Gastrocnemius medialis (tissue), 4 donors: ENCODE data around the gene RASL11B. TPM values are rescaled to one million over a fixed set of nuclear protein-coding genes. Genes with fewer than 3 reads are reported as not detected.
A peak's percentile ranks its signal among the peaks of the same experiment; 100 is the strongest.

Source experiments
- ATAC-seq, 2 donors: fragments of 150-250 bp; one replicate each; pipeline ENCODE4 v1.9.1; 2016
- DNase-seq, 2 donors: peaks; one replicate each; pipeline ENCODE4 v3.0.0-alpha.2; 2019
- H3K27ac ChIP-seq, 4 donors: fragments of 200-600 bp; sonication (generic); 1 replicate in 1 of 4; 2 replicates in 3 of 4; pipeline ENCODE4 v1.5.1; 2016 to 2018; ENCODE audit warnings: mild to moderate bottlenecking in 2 of 4, moderate library complexity in 1 of 4
- H3K27me3 ChIP-seq, 3 donors: fragments of 200-600 bp; sonication (generic) in 2 of 3; 1 replicate in 1 of 3; 2 replicates in 2 of 3; pipeline versions ENCODE4 v1.5.1 to v1.6.0; 2016 to 2019; ENCODE audit warnings: mild to moderate bottlenecking in 1 of 3, moderate library complexity in 1 of 3
- H3K36me3 ChIP-seq, 2 donors: fragments of 200-600 bp; sonication (generic) in 1 of 2; one replicate each; pipeline ENCODE4 v1.5.1; 2017 to 2018
- H3K4me1 ChIP-seq, 2 donors: fragments of 200-600 bp; sonication (generic) in 1 of 2; one replicate each; pipeline ENCODE4 v1.5.1; 2016 to 2017; ENCODE audit warnings: mild to moderate bottlenecking in 2 of 2
- H3K4me3 ChIP-seq, 4 donors: fragments of 200-600 bp; sonication (generic) in 3 of 4; 1 replicate in 1 of 4; 2 replicates in 3 of 4; pipeline ENCODE4 v1.5.1; 2016 to 2019; ENCODE audit warnings: mild to moderate bottlenecking in 2 of 4
- H3K9me3 ChIP-seq, 3 donors: fragments of 200-600 bp; sonication (generic) in 2 of 3; 1 replicate in 1 of 3; 2 replicates in 2 of 3; pipeline ENCODE4 v1.5.1; 2016 to 2019
- POLR2A ChIP-seq, 2 donors: fragments of 450-650 bp; IDR thresholded peaks; one replicate each; pipeline ENCODE4 v1.6.1; 2017; ENCODE audit warnings: antibody characterized with exemption in 2 of 2, mild to moderate bottlenecking in 2 of 2, moderate library complexity in 2 of 2
- in situ Hi-C, 4 donors: fragments of 200-750 bp; cut with MboI; loops; one replicate each; pipeline versions ENCODE4 v1.15.0 to v1.8.0; 2017; ENCODE audit warnings: low sequenced_read_pairs in 4 of 4
- intact Hi-C: fragments of 100-400 bp; cut with DNase I; formaldehyde crosslinking; loops from one replicate; pipeline ENCODE4 v1.15.1; 2023; ENCODE audit warnings: low total_unique reads
- total RNA-seq, 4 donors: library from RNA; depleted of rRNA; stranded (reverse); fragments of >200 nt; gene quantifications; one replicate each; pipeline versions ENCODE4 v1.1.0 to v1.2.3, GENCODE V29; 2016
- TF ChIP-seq, protein P1 (sequence below), 5 experiments: fragments of 450-650 bp in 3 of 5; fragments of 200-600 bp in 2 of 5; sonication (generic) in 2 of 5; IDR thresholded peaks in 4 of 5; conservative IDR thresholded peaks in 1 of 5; 1 replicate in 4 of 5; 2 replicates in 1 of 5; pipeline ENCODE4 v1.5.1; 2016 to 2019; ENCODE audit warnings: antibody characterized with exemption in 5 of 5, mild to moderate bottlenecking in 3 of 5, moderate library complexity in 3 of 5

RASL11B gene
- total RNA-seq, 4 donors from 2014 or later, result 0.18 TPM; not detected in 3

DNA sequence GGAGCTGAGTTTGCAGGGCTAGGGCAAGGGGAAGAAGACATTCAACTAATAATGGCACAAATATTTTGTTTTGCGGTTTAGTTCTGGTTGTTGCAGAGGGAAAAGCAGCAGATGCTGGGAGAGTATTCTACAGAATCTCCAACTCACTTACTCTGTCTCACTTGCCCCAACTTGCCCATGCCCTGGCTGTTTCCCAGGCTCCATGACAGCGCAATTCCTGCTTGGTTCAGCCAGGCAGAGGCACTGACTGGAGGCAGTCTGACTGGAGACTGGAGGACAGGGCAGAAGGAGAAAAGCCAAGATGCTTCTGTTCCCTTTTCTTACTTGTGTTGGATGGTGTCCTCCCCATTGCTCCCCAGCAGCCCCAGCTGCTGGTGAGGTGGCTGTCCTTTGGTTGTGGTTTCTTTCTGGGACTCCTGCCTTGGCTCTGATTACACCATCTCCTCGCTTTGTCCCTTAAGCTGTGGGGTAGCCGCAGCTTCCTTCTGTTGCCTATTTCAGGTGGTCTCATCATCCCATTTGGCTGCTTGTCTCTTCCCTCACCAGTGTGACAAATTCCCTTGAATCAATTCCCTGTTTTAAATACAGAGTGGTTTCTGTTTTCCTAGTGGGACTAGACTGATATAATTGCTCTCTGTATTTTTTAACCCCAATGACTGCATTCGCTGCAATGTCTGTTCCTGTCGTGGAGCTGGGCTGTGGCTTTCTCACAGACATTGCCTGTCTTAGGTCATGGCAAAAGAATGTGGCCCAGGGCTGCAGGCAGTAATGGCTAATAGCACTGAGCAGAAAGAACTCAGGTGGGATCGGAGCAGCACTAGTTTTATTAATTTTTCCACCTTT is 24.2 kb upstream of the RASL11B start:
- H3K4me1 ChIP-seq, result peaks cover 27 to 62% of the 10 kb centered on the region in 2 donors
- no peaks in the 10 kb centered on the region for H3K9me3 ChIP-seq
- H3K36me3 ChIP-seq, result no peaks in the 10 kb centered on the region
- H3K27me3 ChIP-seq, result no peaks in the 10 kb centered on the region
- in situ Hi-C loops, result loop anchor here in 1 of 4 donors (10.0 kb wide), 1 partner anchor 63 kb away; no protein-coding TSS in a partner anchor
- no peak overlapping the region for H3K4me3 ChIP-seq
- intact Hi-C loops, result no loop called here
- TF ChIP-seq, protein P1, sequence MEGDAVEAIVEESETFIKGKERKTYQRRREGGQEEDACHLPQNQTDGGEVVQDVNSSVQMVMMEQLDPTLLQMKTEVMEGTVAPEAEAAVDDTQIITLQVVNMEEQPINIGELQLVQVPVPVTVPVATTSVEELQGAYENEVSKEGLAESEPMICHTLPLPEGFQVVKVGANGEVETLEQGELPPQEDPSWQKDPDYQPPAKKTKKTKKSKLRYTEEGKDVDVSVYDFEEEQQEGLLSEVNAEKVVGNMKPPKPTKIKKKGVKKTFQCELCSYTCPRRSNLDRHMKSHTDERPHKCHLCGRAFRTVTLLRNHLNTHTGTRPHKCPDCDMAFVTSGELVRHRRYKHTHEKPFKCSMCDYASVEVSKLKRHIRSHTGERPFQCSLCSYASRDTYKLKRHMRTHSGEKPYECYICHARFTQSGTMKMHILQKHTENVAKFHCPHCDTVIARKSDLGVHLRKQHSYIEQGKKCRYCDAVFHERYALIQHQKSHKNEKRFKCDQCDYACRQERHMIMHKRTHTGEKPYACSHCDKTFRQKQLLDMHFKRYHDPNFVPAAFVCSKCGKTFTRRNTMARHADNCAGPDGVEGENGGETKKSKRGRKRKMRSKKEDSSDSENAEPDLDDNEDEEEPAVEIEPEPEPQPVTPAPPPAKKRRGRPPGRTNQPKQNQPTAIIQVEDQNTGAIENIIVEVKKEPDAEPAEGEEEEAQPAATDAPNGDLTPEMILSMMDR (IDR thresholded peaks at IDR 0.05 in 4 of 5, conservative IDR thresholded peaks at IDR 0.05 in 1 of 5), result no peak
- no peak overlapping the region for H3K27ac ChIP-seq
- ATAC-seq, result no peak
- no peak for DNase-seq

DNA sequence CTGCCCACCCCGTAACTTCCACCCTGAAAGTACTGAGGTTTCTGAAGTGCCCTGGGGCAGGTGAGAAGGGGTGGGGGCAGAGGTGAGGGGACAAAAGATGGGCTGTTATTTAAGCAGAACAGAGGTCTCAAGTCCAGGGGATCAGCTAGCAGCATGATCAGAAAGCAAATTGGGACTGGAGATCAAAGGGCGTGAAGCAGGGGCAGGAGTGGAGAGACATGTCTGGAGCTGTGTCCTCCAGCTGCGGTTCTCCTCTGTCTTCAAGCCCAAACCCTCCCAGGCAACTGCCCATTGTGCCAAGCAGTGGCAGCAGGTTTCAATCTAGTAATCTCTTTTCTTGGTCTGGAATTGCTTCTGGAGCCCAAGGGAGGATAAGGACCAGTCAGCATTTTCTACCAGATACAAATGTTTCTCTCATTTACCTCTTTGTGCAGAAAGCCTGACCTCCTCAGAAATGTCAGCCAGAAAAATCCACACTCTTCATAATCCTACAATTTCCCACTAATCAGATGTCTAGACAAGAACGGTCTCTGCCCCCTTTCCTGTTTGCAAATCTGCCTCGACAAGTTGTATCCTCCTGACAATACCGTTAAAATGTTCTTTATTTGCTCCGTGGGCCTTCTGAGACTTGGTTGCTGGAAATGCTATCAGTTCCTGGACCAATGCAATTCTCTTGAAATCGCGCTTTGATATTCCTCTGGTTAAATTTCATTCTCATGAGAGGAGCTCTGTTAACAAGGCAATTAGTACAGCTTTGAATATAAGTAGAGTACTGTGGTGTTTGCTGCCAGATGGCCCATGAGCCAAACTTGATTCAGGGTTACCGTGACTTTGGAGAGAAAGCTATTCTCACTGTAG is 23.2 kb upstream of the RASL11B start:
- intact Hi-C loops, result no loop called here
- TF ChIP-seq POLR2A (IDR thresholded peaks at IDR 0.05), result no peak
- TF ChIP-seq, protein P1 (IDR thresholded peaks at IDR 0.05 in 4 of 5, conservative IDR thresholded peaks at IDR 0.05 in 1 of 5), result no peak
- peaks cover 27 to 57% of the 10 kb centered on the region in 2 donors for H3K4me1 ChIP-seq
- no peaks in the 10 kb centered on the region for H3K27me3 ChIP-seq
- H3K4me3 ChIP-seq, result no peak overlapping the region
- H3K9me3 ChIP-seq, result no peaks in the 10 kb centered on the region
- ATAC-seq (no peak), DNase-seq (no peak)
- in situ Hi-C loops, result loop anchor here in 1 of 4 donors (10.0 kb wide), 1 partner anchor 64 kb away; no protein-coding TSS in a partner anchor
- H3K27ac ChIP-seq, result no peak overlapping the region
- H3K36me3 ChIP-seq, result no peaks in the 10 kb centered on the region

DNA sequence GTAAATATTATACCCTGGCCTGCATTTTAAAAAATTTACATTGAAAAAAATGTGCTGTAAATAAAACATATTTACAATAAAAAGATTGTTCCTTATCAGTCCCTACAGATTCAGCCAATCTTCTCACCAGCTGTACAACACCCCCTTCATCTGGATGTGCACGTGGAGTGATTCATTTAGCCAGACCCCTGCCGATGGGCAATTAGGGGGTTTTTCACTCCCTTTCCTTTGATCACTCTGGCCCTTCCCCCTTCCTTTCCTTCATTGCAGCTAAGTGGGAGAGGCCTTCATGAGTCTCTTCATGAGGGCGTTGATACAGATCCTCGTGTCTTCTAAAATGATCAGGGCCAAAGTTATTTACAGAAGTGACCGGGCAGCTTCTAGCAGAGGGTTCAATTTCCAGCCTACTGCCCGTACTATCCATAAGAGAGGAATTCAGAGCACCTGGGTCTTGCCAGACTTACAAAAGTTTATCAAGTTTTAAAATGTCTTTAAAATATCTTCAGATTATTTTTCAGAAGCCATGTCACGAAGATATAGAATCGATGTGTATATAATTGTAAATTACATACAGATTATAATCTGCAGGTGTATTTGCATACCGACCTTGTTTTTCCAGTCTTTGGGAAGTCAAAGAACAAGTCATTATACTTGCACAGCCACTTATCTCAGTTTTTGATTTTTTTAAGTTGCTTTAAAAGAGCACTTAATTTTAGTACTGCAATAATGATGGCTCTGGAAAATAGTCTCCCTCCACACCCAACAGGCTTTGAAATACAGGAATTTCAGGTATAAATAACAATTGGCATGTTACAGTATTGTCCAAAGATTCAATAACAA is 21.4 kb upstream of the RASL11B start:
- ATAC-seq (peak; percentile 18 to 25), DNase-seq (no peak)
- in situ Hi-C loops, result no loop called here
- no peaks in the 10 kb centered on the region for H3K9me3 ChIP-seq
- peak overlapping the region in 1 of 4 donors; percentile 49 for H3K27ac ChIP-seq
- H3K4me3 ChIP-seq, result no peak overlapping the region
- no peaks in the 10 kb centered on the region for H3K27me3 ChIP-seq
- intact Hi-C loops, result no loop called here
- TF ChIP-seq, protein P1 (IDR thresholded peaks at IDR 0.05 in 4 of 5, conservative IDR thresholded peaks at IDR 0.05 in 1 of 5), result no peak
- TF ChIP-seq POLR2A (IDR thresholded peaks at IDR 0.05), result no peak
- no peaks in the 10 kb centered on the region for H3K36me3 ChIP-seq
- peaks cover 27 to 47% of the 10 kb centered on the region in 2 donors for H3K4me1 ChIP-seq

DNA sequence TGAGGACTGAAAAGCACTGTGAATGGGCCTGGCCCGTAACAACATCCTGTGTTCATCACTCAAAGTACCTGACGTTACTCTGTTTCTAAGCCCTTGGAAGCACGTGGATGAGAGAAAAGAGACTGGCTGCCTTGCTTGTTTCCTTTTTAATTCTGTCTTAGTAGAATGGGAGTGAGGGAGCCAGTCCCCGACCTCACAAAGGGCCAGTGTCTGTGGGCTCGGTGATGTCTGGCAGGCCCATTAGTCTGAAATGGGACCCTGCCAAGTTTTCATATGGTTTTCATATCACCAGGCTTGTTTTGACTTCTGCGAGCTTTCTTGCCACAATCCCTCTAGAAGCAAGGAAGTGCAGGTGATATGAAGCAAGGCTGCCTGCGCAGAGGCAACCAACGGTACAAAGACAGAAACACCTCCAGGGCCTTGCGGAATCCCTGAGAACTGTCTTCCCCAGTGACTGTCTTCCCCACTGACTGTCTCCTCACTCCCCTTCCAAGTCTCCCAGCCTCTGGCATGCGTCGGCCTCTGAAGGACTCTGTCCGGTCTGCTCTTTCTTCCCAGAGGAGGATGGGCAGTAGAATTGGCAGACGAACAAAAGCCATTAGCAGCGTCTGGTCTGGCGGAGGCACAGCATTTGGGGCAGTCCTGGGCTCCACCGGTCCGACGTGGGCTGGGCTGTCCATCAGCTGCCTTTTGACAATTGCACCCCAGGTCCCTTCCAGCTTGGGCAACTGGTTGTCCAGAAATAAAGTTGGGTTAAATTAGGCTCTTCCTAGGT is 20.2 kb upstream of the RASL11B start:
- H3K36me3 ChIP-seq, result no peaks in the 10 kb centered on the region
- H3K27ac ChIP-seq, result peak overlapping the region in 3 of 4 donors; percentile 18 to 49 (median 44)
- no peak overlapping the region for H3K4me3 ChIP-seq
- ATAC-seq (peak in 1 of 2 donors; percentile 19), DNase-seq (no peak)
- intact Hi-C loops (no loop called here), in situ Hi-C loops (no loop called here)
- no peaks in the 10 kb centered on the region for H3K27me3 ChIP-seq
- no peaks in the 10 kb centered on the region for H3K9me3 ChIP-seq
- no peak for TF ChIP-seq POLR2A (IDR thresholded peaks at IDR 0.05)
- TF ChIP-seq, protein P1 (IDR thresholded peaks at IDR 0.05 in 4 of 5, conservative IDR thresholded peaks at IDR 0.05 in 1 of 5), result no peak
- H3K4me1 ChIP-seq, result peaks cover 27 to 51% of the 10 kb centered on the region in 2 donors
